ENCODE results near the gene RNF5.

RNF5 gene

GRCh38 chr6:32213649-32214048 is 35.4 kb downstream of the RNF5 start:
- DNase-seq = no peak

GRCh38 chr6:32214126-32214525 is 35.9 kb downstream of the RNF5 start:
- DNase-seq = no peak

GRCh38 chr6:32215617-32216016 is 37.4 kb downstream of the RNF5 start:
- DNase-seq = no peak

GRCh38 chr6:32216285-32216684 is 38.1 kb downstream of the RNF5 start:
- no peak for DNase-seq

- DNase-seq = no peak
Measured at GRCh38 chr6:32216998-32217397, 38.8 kb downstream of the RNF5 start.

- DNase-seq = no peak
Measured at GRCh38 chr6:32218167-32218566, 40.0 kb downstream of the RNF5 start.

GRCh38 chr6:32220021-32220420 is 41.8 kb downstream of the RNF5 start:
- no peak for DNase-seq

GRCh38 chr6:32222333-32223230 is 44.4 kb downstream of the RNF5 start:
- DNase-seq = no peak

- DNase-seq = no peak
Measured at GRCh38 chr6:32223258-32224235, 45.3 kb downstream of the RNF5 start, which contains the start of gene NOTCH4. NOTCH4 (minus strand) TSS chr6:32224067; CDS start chr6:32223928, 139 bp downstream.

GRCh38 chr6:32224696-32225095 is 46.5 kb downstream of the RNF5 start:
- DNase-seq = no peak

GRCh38 chr6:32226434-32226833 is 48.2 kb downstream of the RNF5 start:
- no peak for DNase-seq

All from cortex of kidney (tissue), 1 donor.